Measurements from ENCODE around the gene TNFRSF13B.
A peak's percentile ranks its signal among the peaks of the same experiment; 100 is the strongest.

The TNFRSF13B gene

DNA sequence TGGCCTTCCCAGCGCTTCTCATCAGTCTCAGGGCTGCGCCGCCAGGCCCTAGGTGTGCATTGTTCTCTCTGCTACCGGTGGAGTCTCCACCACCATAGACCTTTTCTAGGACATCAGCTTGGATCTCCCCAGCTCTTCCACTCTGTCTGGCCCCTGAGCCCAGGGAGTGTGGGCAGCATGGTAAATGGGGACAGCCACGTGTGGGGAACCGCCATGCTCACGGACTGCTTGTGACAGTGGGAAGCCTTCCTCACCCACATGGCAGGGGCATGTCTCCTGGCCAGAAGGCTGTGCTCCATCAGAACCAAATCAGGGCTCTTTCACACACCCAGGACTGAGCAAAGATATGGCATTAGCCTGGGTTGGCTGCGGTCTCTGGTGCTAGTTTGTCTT is 51.3 kb downstream of the TNFRSF13B start:
- H3K36me3 ChIP-seq (replicated peaks; ENCODE audit: low read depth, low read length), result no peaks in the 10 kb centered on the region
- peaks cover 9% of the 10 kb centered on the region for H3K4me1 ChIP-seq (ENCODE audit: low read length)
- no peak overlapping the region for H3K4me3 ChIP-seq (ENCODE audit: low read length)
- H3K79me2 ChIP-seq (ENCODE audit: low read length), result no peaks in the 10 kb centered on the region
- TF ChIP-seq EZH2phosphoT487 (IDR thresholded peaks at IDR 0.05; ENCODE audit: low read depth), result no peak
- TF ChIP-seq, protein P1, sequence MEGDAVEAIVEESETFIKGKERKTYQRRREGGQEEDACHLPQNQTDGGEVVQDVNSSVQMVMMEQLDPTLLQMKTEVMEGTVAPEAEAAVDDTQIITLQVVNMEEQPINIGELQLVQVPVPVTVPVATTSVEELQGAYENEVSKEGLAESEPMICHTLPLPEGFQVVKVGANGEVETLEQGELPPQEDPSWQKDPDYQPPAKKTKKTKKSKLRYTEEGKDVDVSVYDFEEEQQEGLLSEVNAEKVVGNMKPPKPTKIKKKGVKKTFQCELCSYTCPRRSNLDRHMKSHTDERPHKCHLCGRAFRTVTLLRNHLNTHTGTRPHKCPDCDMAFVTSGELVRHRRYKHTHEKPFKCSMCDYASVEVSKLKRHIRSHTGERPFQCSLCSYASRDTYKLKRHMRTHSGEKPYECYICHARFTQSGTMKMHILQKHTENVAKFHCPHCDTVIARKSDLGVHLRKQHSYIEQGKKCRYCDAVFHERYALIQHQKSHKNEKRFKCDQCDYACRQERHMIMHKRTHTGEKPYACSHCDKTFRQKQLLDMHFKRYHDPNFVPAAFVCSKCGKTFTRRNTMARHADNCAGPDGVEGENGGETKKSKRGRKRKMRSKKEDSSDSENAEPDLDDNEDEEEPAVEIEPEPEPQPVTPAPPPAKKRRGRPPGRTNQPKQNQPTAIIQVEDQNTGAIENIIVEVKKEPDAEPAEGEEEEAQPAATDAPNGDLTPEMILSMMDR (IDR thresholded peaks at IDR 0.05; ENCODE audit: low read depth, low read length), result no peak
- H3K27me3 ChIP-seq (ENCODE audit: low read depth, low read length), result no peaks in the 10 kb centered on the region
- no peak overlapping the region for H2AFZ ChIP-seq (ENCODE audit: low read depth, low read length)
- H3K9me3 ChIP-seq (ENCODE audit: insufficient read depth, low read length), result no peaks in the 10 kb centered on the region
- H3K9ac ChIP-seq (ENCODE audit: low read length), result no peak overlapping the region
- H4K20me1 ChIP-seq (ENCODE audit: insufficient read depth, low read length), result no peaks in the 10 kb centered on the region
- no peak overlapping the region for H3K4me2 ChIP-seq (ENCODE audit: low read length)
- H3K27ac ChIP-seq (ENCODE audit: low read length), result no peak overlapping the region

DNA sequence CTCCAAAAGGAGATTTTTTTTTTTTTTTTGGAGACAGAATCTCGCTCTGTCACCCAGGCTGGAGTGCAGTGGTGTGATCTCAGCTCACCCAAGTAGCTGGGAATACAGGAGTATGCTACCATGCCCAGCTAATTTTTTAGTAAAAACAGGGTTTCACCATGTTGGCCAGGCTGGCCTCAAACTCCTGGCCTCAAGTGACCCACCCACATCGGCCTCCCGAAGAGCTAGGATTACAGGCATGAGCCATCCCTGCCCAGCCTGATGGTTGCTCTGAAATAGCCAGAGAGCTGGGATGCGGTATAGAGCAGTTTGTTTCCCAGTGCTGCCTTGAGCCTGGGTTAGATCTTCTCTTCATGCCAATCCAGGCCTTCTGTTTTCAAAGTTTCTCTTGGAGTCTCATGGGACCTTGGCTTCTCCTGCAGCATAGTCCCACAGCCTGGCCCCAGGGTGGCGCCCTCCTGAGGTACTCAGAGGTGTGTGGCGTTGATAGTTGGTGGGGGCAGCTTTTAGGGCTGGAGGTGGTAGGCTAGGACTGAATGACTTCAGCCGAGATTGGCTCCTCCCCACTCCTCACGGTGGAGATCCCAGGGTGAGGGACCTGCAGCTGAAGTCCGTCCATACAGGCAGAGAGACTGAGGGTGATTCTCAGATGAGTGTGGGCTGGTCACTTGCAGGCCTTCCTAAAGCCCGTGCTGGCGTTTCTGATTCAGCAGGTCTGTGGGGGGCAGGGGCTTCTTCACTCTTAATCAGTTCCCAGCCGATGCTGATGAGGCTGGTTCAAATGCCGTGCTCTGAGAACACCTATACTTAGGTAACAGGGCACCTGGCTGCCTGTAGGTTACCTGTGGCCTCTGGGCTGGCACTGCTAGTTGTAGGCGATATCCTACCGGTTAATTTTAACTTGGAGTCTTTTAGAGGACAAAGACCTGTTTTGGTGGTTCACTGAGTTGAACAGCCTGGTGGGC is 52.0 kb downstream of the TNFRSF13B start:
- no peak overlapping the region for H3K4me2 ChIP-seq (ENCODE audit: low read length)

DNA sequence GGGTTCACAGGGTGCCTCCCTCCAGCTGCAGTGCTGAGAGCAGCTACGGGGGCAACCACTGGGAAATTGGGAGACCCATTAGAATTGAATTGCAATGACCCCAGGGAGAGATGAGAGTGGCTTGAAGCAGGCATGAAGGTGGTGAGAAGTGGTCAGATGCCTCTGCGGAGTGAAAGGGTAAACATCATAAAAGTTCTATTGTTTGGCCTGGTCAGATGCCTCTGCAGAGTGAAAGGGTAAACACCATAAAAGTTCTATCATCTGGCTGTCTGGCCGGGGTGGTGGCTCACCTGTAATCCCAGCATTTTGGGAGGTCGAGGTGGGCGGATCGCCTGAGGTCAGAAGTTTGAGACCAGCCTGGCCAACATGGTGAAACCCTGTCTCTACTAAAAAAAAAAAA is 53.5 kb downstream of the TNFRSF13B start:
- Histone ChIP-seq H3K79me2 (ENCODE audit: low read length) (no peaks in the 10 kb centered on the region), H3K9ac (ENCODE audit: low read length) (no peak overlapping the region), H3K27ac (ENCODE audit: low read length) (no peak overlapping the region), H3K36me3 (replicated peaks; ENCODE audit: low read depth, low read length) (no peaks in the 10 kb centered on the region), H3K27me3 (ENCODE audit: low read depth, low read length) (no peaks in the 10 kb centered on the region), H4K20me1 (ENCODE audit: insufficient read depth, low read length) (no peaks in the 10 kb centered on the region), H3K4me2 (ENCODE audit: low read length) (no peak overlapping the region), H3K4me3 (ENCODE audit: low read length) (no peak overlapping the region), H3K9me3 (ENCODE audit: insufficient read depth, low read length) (no peaks in the 10 kb centered on the region), H2AFZ (ENCODE audit: low read depth, low read length) (no peak overlapping the region), H3K4me1 (ENCODE audit: low read length) (peaks cover 29% of the 10 kb centered on the region)
- no peak for TF ChIP-seq EZH2phosphoT487 (IDR thresholded peaks at IDR 0.05; ENCODE audit: low read depth)
- TF ChIP-seq, protein P1 (IDR thresholded peaks at IDR 0.05; ENCODE audit: low read depth, low read length), result no peak

More for the DNA sequence above, 52.0 kb downstream of the TNFRSF13B start:
- H4K20me1 ChIP-seq (ENCODE audit: insufficient read depth, low read length), result no peaks in the 10 kb centered on the region
- H3K4me3 ChIP-seq (ENCODE audit: low read length), result no peak overlapping the region
- H3K36me3 ChIP-seq (replicated peaks; ENCODE audit: low read depth, low read length), result no peaks in the 10 kb centered on the region
- no peak overlapping the region for H3K9ac ChIP-seq (ENCODE audit: low read length)
- TF ChIP-seq, protein P1 (IDR thresholded peaks at IDR 0.05; ENCODE audit: low read depth, low read length), result peak; percentile 25; the same call in 1 of the 2 replicates
- no peak for TF ChIP-seq EZH2phosphoT487 (IDR thresholded peaks at IDR 0.05; ENCODE audit: low read depth)
- no peak overlapping the region for H2AFZ ChIP-seq (ENCODE audit: low read depth, low read length)
- H3K9me3 ChIP-seq (ENCODE audit: insufficient read depth, low read length), result no peaks in the 10 kb centered on the region
- no peaks in the 10 kb centered on the region for H3K79me2 ChIP-seq (ENCODE audit: low read length)
- H3K27ac ChIP-seq (ENCODE audit: low read length), result no peak overlapping the region
- H3K4me1 ChIP-seq (ENCODE audit: low read length), result peaks cover 14% of the 10 kb centered on the region
- no peaks in the 10 kb centered on the region for H3K27me3 ChIP-seq (ENCODE audit: low read depth, low read length)

DNA sequence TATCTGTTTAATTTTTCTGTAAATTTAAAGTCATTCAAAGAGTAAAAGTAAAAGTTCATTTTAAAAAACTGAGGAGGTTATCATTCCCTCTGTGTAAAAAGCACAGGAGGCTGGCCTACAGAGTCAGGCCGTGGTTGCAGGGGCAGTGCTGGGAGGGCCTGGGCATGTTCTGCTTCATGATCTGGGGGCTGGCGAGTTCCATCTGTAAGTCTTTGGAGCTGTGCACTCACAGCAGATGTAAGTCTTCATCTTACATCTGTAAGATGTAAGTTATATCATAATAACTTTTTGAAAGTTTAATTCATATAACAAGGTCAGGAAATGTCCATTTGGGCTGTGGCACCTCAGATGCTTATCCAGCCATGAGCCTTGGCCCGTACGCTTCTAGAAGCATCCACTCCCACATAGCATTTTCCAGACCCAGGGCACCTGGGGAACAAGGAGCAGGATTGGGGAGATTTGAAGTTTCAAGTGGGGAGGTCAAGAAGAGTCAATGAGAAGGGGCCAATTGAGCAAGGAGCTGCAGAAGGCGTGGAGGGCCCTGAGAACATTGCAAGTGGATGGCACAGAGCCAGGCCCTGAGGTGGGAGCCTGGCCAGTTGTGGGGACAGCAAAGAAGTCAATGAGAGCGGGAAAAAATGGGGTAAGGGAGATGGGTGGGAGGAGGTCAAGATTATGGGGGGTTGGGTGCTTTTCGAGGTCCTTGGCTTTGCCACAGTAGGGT is 54.1 kb downstream of the TNFRSF13B start:
- Histone ChIP-seq H3K4me2 (ENCODE audit: low read length) (no peak overlapping the region), H2AFZ (ENCODE audit: low read depth, low read length) (no peak overlapping the region), H3K36me3 (replicated peaks; ENCODE audit: low read depth, low read length) (no peaks in the 10 kb centered on the region)

More for the DNA sequence above, 54.1 kb downstream of the TNFRSF13B start:
- H3K9ac ChIP-seq (ENCODE audit: low read length), result no peak overlapping the region
- H3K4me1 ChIP-seq (ENCODE audit: low read length), result peaks cover 34% of the 10 kb centered on the region
- TF ChIP-seq, protein P1 (IDR thresholded peaks at IDR 0.05; ENCODE audit: low read depth, low read length), result no peak
- no peak for TF ChIP-seq EZH2phosphoT487 (IDR thresholded peaks at IDR 0.05; ENCODE audit: low read depth)
- H4K20me1 ChIP-seq (ENCODE audit: insufficient read depth, low read length), result no peaks in the 10 kb centered on the region
- H3K4me3 ChIP-seq (ENCODE audit: low read length), result no peak overlapping the region
- H3K79me2 ChIP-seq (ENCODE audit: low read length), result no peaks in the 10 kb centered on the region
- no peak overlapping the region for H3K27ac ChIP-seq (ENCODE audit: low read length)
- no peaks in the 10 kb centered on the region for H3K27me3 ChIP-seq (ENCODE audit: low read depth, low read length)
- no peaks in the 10 kb centered on the region for H3K9me3 ChIP-seq (ENCODE audit: insufficient read depth, low read length)

Data from OCI-LY3 (cell line).